Superior temporal gyrus (tissue), 1 donor: ENCODE results near the gene C18orf54.
A peak's percentile ranks its signal among the peaks of the same experiment; 100 is the strongest.
"Not testable (repeated sequence)": the region's sequence is repeated elsewhere in the genome, so short reads cannot be mapped to it uniquely, and the experiment has no call there.

Experiments used
- DNase-seq: peaks from one replicate; pipeline ENCODE4 v3.0.0-alpha.2; 2016; ENCODE audit errors: extremely low spot score

The C18orf54 gene

DNA sequence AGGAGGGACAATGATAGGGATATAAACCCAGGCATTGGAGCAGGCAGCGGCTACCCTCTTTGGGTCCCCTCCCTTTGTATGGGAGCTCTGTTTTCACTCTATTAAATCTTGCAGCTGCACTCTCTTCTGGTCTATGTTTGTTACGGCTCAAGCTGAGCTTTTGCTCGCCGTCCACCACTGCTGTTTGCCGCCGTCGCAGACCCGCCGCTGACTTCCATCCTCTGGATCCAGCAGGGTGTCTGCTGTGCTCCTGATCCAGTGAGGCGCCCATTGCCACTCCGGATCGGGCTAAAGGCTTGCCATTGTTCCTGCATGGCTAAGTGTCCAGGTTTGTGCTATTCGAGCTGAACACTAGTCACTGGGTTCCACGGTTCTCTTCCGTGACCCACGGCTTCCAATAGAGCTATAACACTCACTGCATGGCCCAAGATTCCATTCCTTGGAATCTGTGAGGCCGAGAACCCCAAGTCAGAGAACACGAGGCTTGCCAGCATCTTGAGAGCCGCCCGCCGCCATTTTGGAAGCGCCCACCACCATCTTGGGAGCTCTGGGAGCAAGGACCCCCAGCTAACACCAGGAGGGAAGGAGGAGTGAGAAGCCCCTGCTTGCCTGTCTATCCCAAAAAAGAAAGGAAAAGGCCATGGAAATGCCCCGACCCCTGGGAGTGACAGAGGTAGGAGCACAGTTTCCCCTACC lies 29.2 kb downstream of the C18orf54 start:
- DNase-seq, result not testable (repeated sequence)

DNA sequence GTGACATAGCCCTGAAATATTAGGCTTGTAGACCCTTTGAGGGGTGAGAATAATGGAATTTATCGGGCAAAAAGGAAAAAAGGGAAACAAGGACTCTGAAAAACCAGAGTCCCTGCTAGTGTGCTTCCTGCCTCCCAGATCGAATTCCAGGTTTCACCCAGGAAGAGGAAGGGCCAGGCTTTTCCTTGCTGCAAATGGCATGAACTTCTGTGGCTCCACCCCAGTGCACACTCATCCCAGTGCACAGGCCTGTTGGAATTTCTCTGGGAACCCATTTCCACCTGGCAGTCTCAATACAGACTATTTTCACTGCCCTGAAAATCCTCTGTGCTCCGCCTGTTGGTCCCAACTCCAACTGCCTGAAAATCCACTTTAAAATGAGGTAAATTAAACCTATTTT lies 29.9 kb downstream of the C18orf54 start:
- no peak for DNase-seq

DNA sequence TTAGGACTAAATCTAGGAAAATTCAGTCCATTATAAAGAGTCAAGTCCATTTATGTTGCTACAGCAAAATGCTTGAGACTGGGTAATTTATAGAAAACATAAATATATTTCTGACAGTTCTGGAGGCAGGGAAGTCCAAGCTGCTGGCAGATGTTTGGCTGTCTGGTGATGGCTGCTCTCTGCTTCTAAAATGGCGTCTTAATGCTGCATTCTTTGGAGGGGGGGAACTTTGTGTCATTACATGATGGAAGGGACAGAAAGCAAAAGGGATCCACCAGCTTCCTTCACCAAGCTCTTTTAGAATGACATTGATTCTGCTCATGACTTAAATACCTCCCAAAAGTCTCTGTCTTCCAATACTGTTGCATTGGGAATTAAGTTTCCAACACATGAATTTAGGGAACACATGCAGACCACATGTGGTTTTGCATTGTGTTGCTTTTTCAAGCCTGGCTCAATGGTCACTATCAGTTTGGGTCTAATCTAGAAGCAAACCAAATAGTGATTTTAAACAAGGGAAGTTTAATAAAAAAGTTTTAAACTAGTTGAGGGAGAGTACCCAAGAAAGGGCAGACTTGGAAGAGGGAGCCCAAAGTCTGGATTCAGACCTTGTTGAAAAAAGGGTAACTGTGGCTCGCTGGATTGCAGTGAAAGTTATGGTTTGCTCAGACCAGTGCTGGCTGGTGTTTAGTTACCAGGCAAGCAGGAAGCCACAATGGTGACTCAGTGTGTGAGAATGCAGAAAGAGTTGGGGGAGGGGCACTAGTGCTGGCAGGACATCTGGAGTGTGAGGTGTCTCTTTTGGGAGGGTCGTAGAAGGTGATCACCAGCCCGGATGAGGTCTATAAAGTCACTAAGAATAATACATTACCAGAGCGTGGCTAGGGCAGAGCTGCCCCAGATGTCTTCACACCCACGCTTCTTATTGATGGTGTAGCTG lies 30.8 kb downstream of the C18orf54 start:
- no peak for DNase-seq

DNA sequence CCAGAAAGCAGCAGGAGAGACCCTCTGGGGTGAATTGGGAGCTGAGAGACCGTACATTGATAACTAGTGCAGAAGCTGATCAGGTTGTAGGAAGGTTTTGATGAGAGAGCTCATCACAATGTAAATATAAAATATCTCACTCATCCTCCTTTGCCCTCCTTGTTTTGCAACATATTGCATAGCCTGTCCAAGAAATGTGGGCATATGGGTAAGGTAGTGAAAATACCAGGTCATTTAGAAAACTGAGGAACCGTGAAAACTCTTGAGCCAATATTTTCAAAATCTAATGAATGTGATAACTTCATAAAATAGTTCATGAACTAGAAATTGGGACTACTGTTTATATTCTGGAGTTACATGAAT lies 31.4 kb downstream of the C18orf54 start:
- no peak for DNase-seq

DNA sequence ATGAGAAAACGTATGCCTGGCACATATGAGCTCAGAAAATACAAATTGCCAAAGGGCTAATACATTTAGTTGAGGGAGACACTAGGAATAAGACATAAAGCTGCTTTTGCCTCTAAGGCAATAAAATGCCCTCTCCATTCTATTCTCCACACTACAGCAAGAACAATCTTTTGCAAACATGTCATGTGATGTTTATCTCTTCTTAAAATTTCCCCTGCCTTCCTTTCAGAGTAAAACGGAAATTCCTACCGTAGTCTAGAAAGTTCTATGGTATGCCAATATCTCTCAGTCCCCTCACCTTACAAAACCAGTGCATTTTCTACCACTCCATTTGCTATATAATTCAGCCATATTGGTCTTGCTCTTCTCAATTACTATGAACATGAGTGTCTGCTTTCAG lies 33.1 kb downstream of the C18orf54 start:
- no peak for DNase-seq

DNA sequence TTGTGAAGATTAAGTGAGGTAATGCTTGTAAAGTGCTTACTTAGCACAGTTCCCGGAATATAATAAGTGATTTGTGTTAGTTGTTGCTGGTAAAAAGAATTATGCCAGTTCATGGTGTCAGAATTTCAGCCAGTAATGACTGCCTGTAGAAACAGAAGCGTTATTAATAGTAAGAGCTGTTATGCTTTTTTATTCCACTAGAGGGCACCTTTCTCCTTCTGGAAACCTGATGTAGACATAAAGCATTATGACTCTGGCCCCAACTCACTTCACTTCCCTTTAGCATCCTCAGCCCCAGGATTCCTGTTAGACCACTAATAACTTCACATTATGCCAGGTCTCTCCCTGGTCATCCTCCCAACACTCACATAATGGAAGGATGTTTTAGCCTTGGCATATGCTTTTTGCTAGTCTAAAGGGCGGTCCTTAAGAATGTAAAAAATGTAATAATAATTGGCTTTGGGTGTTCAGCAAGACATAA lies 34.9 kb downstream of the C18orf54 start:
- DNase-seq, result peak; percentile 95

DNA sequence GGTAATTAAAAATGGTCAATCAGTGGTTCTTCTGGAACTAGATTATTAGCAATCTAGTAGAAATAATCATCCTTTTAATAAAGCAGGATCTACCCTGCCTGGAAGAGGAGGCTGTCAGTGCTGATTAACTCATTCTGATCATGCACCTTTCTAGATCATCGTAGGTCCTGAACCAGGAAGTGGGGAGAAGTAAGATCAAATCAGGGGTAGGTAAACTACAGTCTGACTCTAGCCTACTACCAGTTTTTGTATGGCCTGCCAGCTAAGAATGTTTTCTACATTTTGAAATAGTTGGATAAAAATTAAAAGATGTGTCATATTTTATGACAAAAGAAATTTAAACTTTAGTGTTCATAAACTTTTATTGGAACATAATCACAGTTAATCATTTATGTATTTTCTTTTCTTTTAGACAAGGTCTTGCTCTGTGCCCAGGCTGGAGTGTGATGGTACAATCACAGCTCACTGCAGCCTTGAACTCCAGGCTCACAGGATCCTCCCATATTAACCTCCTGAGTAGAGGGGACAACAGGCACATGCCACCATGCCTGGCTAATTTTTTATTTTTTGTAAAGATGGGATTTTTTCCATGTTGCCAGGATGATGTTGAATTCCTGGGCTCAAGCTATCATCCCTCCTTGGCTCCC lies 36.1 kb downstream of the C18orf54 start:
- no peak for DNase-seq

DNA sequence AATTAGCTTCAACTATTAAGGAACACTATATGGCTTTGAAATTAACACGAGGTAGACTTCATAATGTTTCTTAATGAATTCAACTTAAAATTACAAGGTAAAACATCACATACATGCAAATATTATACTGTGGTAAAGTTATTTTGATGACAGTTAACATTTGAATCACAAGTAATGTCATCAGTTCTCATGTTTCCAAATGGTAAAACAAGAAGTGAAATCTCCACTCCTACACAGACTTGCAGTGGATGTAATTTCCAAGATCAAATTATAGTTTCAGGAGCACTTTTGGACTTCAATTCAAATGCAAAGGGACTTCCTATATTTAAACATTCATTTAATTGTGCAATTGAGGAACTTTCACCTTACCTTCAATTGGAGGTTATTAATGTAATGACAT lies 39.1 kb downstream of the C18orf54 start:
- no peak for DNase-seq

DNA sequence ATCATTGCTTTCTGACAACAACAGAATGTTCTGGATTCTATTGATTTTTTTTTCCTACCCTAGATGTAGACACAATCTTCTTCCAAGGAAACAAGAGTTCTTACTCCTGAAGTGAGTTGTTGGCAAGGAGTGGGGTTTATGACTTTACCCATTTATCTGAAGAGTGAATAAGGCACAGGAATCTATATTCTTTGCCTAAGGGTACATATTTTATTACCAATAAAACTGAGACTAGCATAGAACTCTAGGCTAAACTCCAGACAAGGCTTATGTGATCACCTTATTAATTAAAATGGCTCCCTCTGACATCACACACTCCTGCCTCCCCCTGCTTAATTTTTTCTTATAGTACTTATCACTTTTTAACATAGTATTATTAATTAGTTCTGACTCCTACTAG lies 47.6 kb downstream of the C18orf54 start:
- no peak for DNase-seq

DNA sequence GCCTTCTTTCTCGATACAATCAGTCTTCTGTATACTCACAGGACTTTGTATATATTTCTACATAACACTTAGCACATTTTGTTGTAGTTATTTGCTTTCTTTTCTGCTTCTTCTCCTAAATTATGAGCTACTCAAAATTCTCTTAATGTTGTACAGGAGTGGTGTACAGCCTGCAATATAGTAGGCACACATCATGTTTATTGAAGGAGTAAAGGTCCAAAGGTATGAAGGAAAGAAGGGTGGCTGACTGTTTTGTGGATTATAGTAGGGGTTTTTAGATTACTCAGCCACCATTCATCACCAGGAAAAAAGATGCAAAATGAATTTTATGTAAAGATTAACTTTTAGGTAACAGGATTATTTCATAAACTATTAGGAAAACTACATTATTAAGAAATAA lies 54.1 kb downstream of the C18orf54 start:
- no peak for DNase-seq

DNA sequence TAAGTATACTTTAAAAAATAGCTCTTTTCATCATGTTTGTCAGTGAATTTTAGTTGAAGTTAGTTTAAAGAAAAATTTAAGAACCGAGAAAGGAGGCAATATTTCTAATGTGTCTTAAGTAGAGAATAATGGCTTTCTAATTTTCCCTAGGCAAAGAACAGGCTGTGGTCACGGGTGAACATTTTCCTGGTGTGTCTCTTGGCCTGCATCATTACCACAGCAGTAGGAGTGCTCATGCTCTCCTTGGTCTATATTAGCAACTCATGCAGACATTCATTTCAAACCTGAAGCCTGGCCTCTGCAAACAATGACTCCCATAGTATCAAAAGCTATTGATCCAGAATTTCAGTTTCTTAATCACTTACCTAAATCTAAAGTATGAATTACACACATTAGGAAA lies 57.4 kb downstream of the C18orf54 start:
- DNase-seq, result no peak

DNA sequence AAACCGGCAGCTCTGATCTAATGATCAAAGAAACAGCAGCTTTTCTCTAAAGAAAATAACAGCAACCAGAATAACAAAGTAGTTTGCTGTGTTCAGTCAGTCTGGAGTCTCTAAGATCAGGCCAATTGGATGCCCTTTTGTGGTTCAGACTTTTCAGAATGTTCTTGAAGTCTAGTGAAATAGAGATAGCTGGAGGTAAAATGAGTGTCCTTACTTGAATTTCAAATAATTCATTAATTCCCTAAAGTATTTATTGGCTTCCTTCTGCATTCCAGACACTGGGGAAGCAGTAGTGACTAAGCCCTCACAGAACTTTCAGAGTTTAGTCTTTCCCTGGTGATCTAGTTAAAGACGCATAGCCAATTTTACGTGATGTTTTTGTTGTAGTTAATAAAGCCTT lies 58.7 kb downstream of the C18orf54 start:
- DNase-seq, result no peak

DNA sequence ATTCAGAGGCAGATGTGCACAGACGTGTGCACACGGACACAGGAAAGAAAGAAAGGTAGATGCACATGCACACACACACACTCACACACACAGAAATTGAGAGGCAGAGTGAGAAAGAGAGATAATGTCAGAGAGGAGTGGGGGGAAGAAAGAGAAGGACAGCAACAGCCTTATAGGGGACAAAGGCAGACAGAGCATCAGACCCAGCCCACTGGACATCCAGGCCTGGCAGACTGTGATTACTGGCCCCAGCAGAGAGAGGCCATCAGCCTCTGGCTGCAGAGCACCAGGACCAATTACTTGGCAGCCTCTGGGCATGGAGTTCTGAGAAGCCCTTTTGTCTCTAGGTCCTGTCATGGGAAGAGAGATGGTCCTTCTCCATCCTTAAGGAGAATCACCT lies 66.1 kb downstream of the C18orf54 start:
- no peak for DNase-seq

DNA sequence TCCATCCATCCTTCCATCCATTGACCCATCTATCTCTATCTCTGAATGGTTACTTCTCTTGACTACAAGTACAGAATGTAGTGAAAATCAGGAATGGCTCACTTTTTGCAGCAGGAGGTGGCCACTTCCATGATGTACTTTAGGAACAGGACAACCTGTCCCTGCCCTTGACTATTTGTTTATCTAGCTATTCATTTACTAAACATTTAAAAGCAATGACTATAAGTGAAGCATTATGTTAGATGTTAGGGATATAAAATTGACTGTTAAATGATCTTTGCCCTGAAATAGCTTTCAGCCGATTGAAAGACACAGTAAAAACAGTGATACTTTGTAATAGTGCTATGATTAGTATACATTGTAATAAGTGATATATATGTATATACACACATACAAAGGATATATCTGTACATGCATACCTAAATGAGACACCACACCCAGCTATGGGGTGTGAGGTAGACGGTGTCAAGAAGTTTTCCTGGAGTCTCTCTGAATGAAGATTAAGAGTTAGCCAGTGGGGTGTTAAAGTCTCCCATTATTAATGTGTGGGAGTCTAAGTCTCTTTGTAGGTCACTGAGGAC lies 68.5 kb downstream of the C18orf54 start:
- no peak for DNase-seq
